ENCODE data around the gene NIPSNAP2.

The NIPSNAP2 gene

DNA sequence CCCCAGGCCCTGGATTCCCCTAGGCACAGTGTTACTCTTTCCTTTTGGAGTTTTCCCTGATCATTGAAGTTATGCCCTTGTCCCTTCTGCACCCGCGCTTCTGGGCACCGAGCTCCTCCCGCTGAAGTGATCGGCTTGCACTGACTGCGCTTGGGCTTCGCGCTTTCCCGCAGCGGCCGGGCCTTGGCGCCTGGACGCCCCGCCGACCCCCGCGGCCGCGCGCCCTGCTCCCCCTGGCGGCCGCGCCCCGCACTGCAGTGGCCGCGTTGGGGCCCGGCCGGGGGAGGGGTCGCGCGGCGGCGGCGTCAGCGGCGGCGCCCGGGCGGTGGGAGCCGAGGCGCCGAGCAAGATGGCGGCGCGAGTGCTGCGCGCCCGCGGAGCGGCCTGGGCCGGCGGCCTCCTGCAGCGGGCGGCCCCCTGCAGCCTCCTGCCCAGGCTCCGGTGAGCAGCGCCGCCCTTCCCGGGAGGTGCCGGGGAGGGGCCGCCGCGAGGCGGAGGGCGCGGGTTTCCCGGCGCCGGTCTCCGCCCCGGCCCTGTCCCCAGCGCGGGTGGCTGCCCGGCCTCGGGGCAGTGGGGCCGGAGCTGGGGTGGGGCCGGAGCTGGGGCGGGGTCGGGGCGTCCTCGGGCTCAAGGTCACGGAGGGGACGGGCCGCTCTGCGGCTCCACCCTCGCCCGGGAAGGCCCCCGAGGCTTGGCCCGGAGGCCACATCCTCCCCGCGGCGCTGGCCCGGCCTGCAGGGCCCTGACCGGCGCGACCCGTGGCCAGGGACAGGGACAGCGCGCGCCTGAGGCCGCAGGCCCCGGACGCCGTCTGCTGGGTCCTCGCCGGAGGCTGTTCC is at the start of gene NIPSNAP2:
Gene NIPSNAP2 (plus strand): TSS at position 325 of the 839 bp plus-strand sequence. CDS start 25 bp downstream, at position 350.
- DNase-seq (ENCODE audit: extremely low read depth in 1 of 2, low read depth in 1 of 2) = peak; percentile 23 to 36

DNA sequence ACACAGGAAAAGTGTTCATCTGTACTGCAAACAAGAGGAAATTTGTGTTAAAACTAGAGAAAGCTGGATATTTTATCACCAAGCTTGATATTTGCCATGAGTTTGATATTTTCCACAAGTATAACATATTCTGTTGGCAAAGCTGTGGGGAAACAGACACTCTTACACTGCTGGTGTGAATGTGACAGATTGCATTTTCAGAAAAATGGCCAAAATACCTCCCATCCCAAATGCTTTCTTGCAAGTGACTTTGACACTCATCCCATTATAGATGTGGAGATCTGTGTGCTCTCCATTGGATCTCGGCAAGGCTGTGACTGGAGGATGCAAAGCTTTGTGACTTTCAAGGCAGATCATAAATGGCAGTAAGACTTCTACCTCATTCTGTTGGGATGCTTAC is 46.6 kb upstream of the NIPSNAP2 start:
- no peak for DNase-seq (ENCODE audit: extremely low read depth in 1 of 2, low read depth in 1 of 2)

DNA sequence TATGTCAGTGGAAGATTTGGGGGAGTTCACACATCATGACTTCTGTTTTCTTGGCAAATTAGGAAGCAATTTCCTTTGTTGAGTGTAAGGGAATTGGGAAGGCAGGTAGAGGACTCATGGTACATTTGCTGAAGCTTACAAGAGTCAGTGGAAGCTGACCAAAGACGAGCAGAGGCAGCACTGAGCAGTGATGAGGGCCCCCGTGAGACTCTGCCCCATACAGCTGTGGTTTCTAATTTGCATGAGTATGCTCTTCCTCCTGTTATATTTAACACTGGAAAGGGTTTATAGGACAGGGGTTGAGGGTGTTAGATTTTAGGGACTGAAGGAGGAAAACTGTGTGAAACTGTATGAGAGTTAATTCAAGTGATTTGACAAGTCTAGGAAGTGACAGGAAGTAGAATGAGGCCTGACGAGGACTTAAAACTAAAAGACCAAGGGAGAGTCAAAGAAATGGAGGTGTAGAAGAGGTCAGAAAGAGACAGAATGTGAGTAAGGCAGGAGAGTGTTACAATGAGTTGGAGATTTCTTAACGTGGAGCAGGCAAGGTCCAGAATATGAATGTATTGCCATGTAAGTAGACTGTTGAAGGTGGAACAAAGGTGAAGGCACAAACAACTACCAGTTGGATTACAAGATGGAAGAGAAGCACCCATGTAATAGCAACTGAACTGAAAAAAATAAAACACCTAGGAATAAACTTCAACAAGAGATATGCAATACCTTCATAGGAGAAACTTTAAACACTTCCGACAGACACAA is 36.2 kb upstream of the NIPSNAP2 start:
- no peak for DNase-seq (ENCODE audit: extremely low read depth in 1 of 2, low read depth in 1 of 2)

DNA sequence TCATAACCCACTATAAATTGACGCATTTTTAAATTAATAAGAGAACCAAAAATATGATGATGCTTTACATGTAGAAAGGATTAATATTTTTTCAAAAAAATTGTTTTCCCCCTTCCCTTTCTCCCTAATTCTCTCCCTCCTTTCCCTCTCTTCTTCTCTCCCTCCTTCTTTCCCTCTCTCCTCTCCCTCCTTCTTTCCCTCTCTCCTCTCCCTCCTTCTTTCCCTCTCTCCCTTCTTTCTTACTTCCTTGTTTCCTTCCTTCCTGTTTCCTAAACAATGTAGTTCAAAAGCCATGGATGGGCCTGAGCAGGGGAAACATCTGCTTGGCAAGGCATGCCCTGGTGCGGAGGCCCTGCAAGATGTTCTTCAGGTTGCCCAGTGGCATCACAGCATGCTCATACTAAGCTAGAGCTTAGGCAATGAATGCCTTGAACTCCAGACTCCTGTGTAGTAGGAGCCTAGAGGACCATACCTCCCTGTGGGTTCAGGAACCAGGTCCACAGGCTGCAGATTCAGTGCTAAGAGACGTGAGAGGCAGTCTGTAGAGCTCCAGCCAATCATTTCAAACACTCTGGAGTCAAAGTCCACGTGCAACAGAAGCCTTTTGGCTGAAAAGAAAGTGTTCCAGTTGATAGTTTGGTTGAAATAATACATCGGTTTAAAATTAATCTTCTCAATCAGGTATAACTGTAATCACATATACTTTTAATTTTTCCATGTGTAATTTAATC is 32.8 kb upstream of the NIPSNAP2 start:
- no peak for DNase-seq (ENCODE audit: extremely low read depth in 1 of 2, low read depth in 1 of 2)

DNA sequence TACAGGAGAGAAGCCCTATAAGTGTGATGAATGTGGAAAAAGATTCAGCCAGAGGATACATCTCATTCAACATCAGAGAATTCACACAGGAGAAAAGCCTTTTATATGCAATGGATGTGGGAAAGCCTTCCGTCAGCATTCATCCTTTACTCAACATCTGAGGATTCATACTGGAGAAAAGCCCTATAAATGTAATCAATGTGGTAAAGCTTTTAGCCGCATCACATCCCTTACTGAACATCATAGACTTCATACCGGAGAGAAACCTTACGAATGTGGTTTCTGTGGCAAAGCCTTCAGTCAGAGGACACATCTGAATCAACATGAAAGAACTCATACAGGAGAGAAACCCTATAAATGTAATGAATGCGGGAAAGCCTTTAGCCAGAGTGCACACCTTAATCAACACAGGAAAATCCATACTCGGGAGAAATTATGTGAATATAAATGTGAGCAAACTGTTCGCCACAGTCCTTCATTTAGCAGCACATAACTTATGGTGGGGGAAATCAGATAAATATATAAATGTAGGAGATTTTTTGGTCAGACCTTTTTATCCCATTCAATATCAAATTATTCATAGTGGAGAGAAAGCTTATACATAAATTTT is 24.8 kb upstream of the NIPSNAP2 start:
- DNase-seq (ENCODE audit: extremely low read depth in 1 of 2, low read depth in 1 of 2) = no peak

DNA sequence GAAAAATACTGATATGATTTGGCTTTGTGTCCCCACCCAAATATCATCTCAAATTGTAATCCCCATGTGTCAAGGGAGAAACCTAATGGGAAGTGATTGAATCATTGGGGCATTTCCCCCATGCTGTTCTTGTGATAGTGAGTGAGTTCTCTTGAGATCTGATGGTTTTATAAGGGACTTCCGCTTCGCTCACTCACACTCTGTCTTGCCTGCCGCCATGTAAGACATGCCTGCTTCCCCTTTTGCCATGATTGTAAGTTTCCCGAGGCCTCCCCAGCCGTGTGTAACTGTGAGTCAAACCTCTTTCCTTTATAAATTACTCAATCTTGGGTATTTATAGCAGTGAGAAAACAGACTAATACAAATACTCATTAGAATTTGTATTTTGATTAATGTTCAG is 17.8 kb upstream of the NIPSNAP2 start:
- no peak for DNase-seq (ENCODE audit: extremely low read depth in 1 of 2, low read depth in 1 of 2)

DNA sequence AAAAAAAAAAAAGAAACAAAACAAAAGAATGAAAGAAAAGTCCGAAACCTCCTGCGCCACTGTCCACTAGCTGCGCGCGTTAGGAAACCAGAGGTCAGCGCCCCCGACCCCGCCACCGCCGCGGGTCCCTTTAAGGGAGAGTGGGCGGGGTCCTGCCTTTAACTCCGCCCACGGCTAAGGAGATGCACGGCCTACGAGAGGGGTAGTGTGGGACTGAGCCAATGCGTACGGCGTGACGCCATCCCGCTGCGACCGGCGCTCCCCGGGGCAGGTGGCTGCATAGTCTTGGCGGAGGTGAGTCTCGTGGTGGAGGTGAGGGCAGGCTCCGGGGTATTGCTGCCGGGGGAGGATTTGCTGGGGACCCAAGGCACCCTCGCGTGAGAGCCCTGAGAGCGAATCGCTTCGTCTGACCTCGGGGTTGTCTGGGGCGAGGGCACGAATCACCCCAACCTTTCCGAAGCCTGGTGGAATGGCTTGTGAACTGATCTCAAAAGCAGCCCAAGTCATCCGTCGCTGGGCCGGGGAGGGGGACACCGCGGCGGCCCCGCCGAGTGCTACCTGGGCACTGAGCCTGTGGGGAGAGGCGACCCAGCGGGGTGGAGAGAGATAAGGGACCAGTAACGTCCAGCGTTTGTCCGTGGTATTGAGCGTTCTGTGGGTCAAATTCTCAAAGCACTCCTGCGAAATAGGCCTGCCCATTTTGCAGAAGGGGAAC is 12.6 kb upstream of the NIPSNAP2 start, which contains the start of gene MRPS17:
Gene MRPS17 (plus strand): TSS at position 241 of the 715 bp plus-strand sequence. CDS start 1,319 bp downstream, outside the sequence.
- DNase-seq (ENCODE audit: extremely low read depth in 1 of 2, low read depth in 1 of 2) = peak; percentile 84 to 90

DNA sequence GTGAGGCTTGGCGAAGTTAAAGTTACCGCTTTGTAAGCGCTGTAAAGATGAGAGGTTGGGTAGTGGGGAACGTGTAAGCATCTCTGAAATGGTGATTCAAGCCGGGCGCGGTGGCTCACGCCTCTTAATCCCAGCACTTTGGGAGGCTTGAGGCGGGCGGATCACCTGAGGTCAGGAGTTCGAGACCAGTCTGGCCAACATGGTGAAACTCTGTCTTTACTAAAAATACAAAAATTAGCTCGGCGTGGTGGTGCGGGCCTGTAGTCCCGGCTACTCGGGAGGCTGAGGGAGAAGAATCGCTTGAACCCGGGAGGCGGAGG is 12.1 kb upstream of the NIPSNAP2 start:
- peak in 1 of 2 donors; percentile 2 for DNase-seq (ENCODE audit: extremely low read depth in 1 of 2, low read depth in 1 of 2)

DNA sequence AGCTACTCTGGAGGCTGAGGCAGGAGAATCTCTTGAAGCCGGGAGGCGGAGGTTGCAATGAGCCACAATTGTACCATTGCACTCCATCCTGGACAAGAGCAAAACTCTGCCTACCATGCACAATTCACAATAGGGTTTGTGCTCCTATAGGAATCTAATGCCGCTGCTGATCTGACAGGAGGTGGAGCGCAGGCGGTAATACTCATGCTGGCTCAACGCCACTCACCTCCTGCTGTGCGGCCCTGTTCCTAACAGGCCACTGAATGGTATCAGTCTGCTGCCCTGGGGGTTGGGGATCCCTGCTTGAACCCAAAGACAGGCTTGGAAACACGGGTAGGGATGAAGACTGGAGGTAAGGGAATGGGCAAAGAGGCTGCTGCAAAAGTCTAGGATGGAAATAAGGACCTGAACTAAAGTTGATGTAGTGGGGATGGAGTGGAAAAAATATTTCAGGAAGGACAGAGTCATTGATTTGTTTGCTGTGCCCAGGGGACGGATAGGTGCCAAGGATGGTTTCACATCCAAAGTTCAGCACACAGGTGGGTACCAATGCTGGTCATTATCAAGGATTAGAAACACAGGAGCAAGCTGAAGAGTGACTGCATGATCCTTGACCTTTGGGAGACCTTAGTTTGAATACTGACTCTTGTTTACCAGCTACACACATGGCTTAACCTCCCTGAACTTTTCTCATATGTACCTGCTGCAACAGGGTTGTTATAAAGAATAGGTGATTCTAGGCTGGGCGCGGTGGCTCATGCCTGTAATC is 10.5 kb upstream of the NIPSNAP2 start:
- DNase-seq (ENCODE audit: extremely low read depth in 1 of 2, low read depth in 1 of 2) = no peak

DNA sequence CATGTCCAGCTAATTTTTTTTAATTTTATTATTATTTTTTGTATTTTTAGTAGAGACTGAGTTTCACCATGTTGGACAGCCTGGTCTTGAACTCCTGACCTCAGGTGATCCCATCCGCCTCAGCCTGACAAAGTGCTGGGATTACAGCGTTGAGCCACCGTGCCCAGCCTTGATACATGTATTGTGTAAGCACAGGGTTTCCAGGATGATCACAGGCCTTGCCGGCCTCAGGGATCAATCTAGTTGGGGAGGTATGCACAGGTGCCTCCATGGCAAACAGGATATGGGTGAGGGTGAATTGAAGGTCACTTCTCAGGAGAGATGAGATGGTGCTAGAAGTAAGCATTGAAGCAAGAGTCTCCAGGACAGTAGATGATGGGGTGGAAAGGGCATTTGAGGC is 7.2 kb upstream of the NIPSNAP2 start:
- no peak for DNase-seq (ENCODE audit: extremely low read depth in 1 of 2, low read depth in 1 of 2)

DNA sequence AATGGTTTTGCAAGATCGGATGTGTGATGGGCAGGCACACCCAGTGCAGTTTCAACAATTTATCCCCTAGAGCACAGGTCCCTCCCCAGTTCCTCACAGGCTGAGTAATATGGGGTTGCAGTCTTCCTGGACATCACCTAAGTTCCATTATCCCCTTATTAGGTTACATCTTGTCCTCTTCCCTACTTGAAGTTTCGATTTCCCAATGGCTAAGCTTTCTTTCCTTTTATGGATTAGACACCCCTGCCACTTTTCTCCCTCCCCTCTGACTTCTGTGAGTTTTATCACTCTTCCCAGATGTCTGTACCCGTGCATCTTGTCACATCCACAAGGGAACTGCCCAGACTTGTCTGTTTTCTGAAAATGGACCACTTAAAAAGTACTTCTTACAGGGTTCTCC is 2.4 kb upstream of the NIPSNAP2 start:
- DNase-seq (ENCODE audit: extremely low read depth in 1 of 2, low read depth in 1 of 2) = no peak

DNA sequence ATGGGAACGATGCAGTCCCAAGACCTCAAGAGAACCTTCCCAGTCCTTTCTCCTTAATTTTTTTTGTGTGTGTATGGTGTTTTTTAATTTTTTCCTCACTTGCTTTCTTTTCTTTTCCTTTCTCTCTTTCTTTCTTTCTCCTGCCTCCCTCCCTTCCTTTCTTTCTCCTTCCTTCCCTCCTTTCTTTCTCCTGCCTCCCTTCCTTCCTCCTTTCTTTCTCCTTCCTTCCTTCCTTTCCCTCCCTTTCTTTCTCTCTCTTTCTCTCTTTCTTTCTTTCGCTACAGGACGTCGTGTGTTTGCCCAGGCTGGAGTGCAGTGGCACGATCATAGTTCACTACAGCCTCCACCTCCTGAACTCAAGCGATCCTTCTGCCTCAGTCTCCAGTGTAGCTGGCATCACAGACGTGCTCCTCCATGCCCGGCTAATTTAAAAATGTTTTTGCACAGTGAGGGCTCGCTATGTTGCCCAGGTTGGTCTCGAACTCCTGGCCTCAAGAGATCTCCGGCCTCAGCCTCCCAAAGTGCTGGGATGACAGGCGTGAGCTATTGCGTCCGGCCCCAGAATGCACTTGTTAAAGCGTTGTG is 709 bp upstream of the NIPSNAP2 start:
- DNase-seq (ENCODE audit: extremely low read depth in 1 of 2, low read depth in 1 of 2) = no peak

DNA sequence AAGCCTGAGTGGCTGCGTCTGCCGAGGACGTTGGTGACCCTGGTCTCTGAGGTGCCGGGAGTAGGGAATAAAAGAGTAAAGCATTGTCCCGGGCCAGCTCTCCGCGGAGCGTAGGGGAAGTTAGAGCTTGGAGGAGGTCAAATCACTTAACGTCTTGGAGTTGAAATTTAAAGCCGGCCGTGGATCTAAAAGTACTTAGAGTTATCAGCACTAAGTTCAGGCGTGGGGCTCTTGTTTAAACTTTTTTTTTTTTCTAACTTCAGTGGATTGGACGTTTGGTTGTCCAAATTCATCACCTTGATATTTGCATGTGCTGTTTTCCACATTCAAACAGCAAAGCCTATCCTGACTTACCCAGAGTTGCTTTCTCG is 700 bp downstream of the NIPSNAP2 start:
- no peak for DNase-seq (ENCODE audit: extremely low read depth in 1 of 2, low read depth in 1 of 2)

DNA sequence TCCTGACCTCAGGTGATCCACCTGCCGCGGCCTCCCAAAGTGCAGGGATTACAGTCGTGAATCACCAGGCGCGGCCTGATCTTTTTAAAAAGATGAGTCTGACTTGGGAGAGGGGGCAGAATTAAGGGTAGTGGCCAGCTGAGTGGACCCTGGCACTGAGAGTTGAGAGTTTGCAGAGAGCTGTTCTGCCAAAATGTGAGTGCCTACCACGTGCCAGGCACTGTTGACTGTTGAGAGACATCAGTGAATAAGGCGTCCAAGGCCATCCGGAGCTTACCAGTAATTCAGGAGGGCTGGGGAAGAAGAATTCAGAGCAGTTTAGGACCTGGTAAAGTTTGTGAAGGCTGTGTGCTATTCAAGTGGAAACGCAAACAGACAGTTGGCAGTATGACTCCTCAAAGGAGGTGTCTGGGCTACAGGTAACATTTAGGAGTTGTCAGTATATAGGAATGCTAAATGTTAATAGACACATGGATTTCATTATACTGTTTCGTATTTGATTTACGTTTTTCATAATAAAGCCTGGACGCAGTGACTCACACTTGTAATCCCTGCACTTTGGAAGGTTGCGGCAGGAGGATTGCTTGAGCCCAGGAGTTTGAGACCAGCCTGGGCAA is 1.5 kb downstream of the NIPSNAP2 start:
- no peak for DNase-seq (ENCODE audit: extremely low read depth in 1 of 2, low read depth in 1 of 2)

DNA sequence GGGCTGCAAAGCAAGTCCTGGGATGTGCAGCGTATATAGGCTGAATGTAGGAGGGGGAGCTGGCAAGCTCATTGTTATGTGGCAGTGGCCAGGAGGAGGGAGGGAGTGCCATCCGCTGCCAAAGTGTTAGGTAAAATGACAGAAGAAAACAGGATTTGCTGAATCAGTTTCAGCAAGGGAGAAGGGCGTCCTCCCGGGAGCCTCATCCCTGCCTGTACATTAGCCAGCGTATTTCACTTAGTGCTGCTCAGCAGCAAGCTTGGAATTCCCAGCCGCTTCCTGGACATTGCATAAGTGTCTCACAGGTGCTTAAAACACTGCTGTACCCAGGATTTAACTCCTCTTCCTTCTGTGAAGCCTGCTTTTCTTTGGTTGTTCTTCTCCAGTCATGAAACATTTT is 2.5 kb downstream of the NIPSNAP2 start:
- DNase-seq (ENCODE audit: extremely low read depth in 1 of 2, low read depth in 1 of 2) = no peak

DNA sequence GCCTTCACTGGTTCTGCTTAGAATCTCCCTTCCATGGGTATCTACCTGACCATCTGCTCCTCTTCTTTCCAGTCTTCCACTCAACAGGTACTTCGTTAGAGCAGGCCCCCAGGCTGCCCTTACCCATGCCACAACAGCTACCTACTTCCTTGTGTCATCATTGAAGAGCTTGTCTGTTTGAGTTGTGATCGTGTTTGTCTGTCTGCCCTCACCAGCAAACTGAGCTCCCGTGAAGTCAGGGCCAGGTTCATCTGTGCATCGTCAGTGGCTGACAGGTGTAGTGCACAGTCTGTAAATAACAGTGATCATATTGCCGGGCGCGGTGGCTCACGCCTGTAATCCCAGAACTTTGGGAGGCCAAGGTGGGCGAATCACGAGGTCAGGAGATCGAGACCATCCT is 5.0 kb downstream of the NIPSNAP2 start:
- DNase-seq (ENCODE audit: extremely low read depth in 1 of 2, low read depth in 1 of 2) = no peak

DNA sequence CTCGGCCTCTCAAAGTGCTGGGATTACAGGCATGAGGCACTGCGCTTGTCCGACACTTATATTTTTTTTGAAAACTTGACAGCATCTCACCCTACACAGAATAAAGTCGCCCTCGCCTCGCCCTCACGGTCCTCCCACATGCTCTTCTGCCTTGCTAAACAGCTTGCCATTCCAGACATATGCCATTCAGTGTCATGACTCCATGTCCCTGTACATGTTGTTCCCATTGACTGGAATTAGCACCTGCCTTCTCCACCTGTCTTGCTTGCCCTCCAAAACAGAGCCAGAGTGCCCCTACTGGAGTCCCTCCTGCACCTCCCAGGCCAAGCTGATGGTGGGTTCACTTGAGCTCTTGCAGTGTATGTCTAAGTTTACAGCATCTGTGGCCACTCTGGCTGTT is 6.2 kb downstream of the NIPSNAP2 start:
- DNase-seq (ENCODE audit: extremely low read depth in 1 of 2, low read depth in 1 of 2) = no peak

DNA sequence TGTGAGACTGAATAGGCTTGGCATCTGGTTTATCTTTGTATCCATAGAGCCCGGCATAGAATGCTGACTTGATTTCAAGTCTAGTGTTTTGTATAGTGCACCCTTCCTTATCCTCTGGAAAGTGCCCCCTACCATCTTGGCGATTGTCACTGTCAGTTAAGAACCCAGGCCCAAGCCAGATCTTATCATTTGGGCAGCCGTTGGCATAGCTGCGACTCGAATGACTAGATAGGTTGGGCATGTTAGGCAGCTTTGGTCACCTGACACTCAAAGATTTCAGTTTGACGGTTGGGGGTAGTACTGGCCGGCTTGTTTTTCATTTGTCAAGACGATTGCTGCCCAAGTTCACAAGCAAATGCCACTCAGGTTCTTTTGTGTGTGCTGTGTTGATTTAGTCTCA is 6.6 kb downstream of the NIPSNAP2 start:
- no peak for DNase-seq (ENCODE audit: extremely low read depth in 1 of 2, low read depth in 1 of 2)

DNA sequence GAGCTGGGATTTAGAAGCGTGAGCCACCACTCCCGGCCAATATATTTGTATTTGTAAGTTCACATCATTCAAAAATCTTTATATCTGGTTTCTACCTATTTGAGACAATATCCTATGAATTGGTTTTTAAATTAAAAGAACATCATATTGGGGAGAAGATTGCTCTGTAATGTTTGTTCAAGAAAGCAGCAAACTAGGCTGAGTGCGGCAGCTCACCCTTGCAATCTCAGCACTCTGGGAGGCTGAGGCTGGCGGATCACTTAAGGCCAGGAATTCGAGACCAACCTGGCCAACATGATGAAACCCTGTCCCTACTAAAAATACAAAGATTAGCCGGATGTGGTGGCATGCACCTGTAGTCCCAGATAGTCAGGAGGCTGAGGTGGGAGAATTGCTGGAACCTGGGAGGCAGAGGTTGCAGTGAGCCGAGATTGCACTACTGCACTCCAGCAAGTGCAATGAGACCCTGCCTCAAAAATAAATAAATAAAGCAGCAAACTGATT is 9.4 kb downstream of the NIPSNAP2 start:
- no peak for DNase-seq (ENCODE audit: extremely low read depth in 1 of 2, low read depth in 1 of 2)

All from stimulated activated CD8-positive, alpha-beta memory T cell treated with anti-CD3 and anti-CD28 coated beads, Interleukin-7, amount 100 ng/mL, for 48 hours (primary cell).